ENCODE results near the gene AMHR2.

Gene AMHR2

GRCh38 chr12:53453953-53454640 is 30.4 kb downstream of the AMHR2 start:
- DNase-seq, result no peak

DNA sequence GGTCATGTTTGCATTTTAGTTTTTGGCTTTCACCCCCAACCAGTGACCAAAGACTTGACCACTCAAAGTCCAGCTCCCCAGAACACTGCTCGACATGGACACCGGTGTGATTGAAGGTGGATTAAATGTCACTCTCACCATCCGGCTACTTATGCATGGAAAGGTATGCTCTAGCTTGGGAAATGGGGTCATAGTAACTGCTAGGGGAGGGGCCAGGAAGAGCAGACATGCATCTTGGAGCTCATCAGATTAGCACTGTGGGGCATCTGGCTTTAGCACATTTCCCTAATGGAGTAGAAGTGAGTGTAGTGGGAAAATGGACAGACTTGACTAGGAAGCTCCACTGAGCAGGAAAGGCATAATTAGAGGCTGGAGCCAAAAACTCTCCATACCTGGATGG is 31.1 kb downstream of the AMHR2 start:
- DNase-seq, result no peak

DNA sequence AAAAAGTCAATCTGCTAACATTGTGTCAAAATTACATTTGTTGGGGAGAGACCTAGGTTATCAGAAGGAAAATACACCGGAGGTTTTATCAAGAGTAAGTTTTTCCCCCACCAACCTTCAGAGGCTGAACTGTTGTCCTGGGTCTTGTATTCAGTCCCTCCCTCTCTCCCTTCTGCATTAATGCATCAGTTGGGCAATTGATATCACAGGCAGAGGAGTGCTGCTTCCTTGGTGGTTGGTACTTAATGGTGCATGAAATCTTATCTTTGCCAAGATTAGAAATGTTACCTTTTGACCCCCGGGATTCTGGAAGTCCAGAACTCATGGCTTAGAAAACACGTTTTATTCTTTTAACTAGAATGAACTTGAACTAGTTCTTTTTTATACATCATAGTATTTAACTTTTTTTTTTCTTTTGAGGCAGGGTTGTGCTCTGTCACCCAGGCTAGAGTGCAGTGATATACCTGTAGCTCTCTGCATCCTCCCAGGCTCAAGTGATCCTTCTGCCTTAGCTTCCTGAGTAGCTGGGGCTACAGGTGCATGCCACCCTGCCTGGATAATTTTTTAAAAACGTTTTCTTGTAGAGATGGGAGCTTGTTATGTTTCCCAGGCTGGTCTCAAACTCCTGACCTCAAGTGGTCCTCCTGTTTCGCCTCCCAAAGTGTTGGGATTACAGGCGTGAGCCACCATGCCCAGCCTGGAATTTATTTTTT is 33.2 kb downstream of the AMHR2 start:
- DNase-seq, result no peak

GRCh38 chr12:53459097-53459496 is 35.4 kb downstream of the AMHR2 start:
- DNase-seq, result no peak

DNA sequence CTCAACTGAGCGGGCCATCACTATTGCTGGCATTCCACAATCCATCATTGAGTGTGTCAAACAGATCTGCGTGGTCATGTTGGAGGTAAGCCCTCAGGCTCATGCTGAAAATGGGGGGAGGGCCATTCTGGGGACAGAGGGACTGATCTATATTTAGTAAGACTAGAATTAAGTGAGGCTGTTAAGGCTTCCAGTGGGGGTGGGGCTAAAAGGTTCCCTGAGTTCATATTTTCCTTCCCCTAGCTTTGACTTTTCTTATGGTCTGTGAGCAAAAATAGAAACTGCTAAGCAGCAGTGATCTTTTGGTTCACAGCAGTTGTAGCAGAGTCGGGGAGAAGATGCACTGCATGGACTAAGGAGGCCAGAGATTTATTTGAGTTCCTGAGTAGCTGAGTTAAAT is 37.4 kb downstream of the AMHR2 start:
- DNase-seq, result no peak

- DNase-seq, result no peak
Measured at GRCh38 chr12:53461591-53461990, 37.9 kb downstream of the AMHR2 start.

- DNase-seq, result no peak
Measured at GRCh38 chr12:53462935-53463334, 39.3 kb downstream of the AMHR2 start.

- no peak for DNase-seq
Measured at GRCh38 chr12:53463802-53464560, 40.3 kb downstream of the AMHR2 start.

DNA sequence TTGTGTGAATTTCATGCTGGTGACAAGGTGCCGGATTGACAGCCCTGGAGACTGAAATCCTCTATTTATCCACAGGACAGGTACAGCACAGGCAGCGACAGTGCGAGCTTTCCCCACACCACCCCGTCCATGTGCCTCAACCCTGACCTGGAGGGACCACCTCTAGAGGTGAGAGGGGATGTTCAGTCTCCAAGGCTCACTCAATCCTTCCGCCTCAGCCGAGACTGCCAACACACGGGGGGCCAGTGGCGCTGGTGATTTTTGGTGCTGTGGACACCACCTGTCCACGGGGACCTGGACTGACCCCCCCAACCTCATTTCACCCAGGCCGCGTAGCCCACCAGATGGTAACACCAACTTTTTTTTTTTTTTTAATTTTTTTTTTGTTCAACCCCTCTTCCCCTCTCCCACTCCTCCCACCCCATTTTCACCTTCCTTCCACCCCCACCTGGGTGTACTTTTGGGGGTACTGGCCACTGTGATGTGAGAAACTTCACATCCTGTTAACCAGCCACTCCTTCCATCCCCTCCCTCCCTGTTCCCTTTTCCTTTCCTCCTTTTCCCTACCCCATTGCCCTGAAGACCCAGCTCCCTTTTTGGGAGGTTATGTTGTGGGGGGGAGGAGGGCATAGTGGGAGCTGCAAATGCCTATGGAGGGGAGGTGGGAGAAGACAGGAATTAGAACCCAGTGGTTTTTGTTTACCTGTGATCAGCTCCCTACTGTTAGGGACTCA is 41.2 kb downstream of the AMHR2 start:
- no peak for DNase-seq

DNA sequence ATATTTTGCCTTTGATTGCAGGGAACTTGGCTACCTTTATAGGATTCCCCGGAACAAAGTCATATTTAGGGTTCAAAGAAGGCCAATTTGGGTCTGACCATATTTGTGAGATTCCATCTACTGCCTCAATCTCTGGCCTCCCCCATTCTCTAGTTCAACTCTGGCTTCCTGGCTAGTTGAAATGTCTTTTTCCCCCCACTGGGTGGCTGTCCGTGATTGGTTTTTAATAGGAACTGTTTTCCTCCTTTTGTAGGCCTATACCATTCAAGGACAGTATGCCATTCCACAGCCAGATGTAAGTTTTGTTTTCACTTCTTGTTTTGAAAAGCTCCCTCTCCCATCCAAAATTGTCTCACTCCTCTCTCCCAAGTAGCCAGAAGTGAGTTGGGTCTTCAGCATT is 42.0 kb downstream of the AMHR2 start:
- DNase-seq, result no peak

DNA sequence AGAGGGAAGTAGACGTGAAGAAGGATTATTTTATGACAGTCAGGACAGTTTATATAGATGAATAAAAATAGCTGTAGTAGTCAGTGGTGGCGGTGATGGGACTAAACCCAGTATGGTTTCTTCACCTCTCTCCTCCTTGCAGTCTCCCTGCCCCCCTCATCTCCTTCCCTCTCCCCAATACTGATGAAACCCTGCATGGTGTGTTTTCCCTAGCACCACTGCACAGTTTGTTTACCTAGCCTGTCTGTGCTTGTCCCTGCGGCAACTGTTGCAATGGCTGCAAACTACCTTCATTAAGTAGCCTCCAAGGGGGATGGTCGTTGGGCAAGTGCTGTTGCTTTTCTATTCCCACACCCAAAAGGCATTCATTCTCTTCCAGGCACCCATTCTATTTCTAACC is 43.0 kb downstream of the AMHR2 start:
- DNase-seq, result no peak

- DNase-seq, result no peak
Measured at GRCh38 chr12:53467082-53467481, 43.4 kb downstream of the AMHR2 start.

GRCh38 chr12:53467880-53468279 is 44.2 kb downstream of the AMHR2 start:
- no peak for DNase-seq

DNA sequence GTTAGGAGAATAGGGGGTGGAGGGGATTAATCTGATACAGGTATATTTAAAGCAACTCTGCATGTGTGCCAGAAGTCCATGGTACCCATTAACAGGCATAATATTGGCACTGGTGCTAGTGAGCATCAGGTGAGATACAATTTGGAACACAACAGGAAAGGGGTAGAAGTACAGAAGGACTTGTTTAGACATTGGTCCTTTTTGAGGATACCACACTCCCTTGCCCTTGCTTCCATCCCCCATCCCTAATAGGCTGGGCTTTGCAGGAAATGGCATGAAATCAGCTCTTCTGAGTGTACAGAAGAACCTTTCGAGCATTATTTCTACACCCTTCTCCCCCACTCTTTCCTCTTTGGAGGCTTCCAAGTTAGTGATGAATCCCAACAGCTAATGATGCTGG is 44.6 kb downstream of the AMHR2 start:
- DNase-seq, result no peak

GRCh38 chr12:53472056-53472582 is 48.5 kb downstream of the AMHR2 start:
- DNase-seq, result no peak

- no peak for DNase-seq
Measured at GRCh38 chr12:53474077-53474476, 50.4 kb downstream of the AMHR2 start.

DNA sequence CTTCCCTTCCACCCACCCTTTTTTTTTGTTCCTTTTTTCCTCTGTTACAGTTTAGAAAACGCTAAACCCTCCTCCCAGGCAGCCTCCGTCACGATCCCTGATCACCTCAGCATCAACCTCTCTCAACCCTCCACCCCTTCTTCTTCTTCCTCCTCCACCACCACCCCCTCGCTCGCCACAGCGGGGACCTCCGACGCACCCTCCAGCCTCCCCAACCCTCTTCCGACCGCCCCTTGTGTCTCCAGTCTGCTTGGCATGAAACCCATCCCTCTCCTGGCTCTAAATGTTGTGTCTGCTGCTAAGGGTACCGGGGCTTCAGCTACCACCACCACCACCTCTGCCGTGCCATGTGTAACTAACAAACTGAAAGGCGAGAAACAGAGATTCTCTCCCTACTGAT is 51.2 kb downstream of the AMHR2 start:
- no peak for DNase-seq

DNA sequence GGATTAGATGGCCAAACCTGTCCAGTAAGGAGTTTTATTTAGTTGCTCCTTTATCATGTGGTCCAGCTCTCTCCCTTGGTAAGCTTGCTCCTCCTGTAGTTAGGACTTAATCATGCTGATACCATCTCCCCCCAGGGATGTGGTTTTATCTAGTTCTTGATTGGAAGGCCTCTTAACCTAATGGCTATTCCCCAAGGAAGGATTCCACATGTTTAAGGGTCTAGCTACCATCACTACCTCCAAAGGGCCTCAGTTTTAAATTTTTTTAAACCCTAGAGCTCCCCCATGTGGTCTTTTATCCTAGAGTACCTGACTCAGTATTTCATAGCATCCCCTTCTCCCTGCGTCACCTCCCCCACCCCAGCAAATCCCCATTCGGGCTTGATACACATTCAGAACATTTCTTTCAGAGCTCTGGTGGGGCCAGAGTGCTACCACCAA is 53.1 kb downstream of the AMHR2 start:
- peak in 1 of 2 experiments; percentile 44 for DNase-seq

GRCh38 chr12:53478865-53479264 is 55.2 kb downstream of the AMHR2 start:
- DNase-seq, result no peak

GRCh38 chr12:53479331-53479730 is 55.7 kb downstream of the AMHR2 start:
- DNase-seq, result no peak

- DNase-seq, result no peak
Measured at GRCh38 chr12:53480491-53481442, 57.1 kb downstream of the AMHR2 start.

Measured in SW 1271 (cell line).